ENCODE results near the gene TMEM63C. TPM values are rescaled to one million over a fixed set of nuclear protein-coding genes. Genes with fewer than 3 reads are reported as not detected.

Gene TMEM63C
- total RNA-seq, 1 experiment from 2014 or later, result 0.13 TPM

GRCh38 chr14:77245820-77246219 lies 64.2 kb downstream of the TMEM63C start:
- no peaks in the 10 kb centered on the region for H3K36me3 ChIP-seq (ENCODE audit: insufficient read depth, low read length, poor library complexity, severe bottlenecking)
- BruUV-seq (replicated peaks), result no TSS peak
- TF ChIP-seq EZH2 (IDR thresholded peaks at IDR 0.05; ENCODE audit: borderline replicate concordance, low read depth, low read length, poor library complexity, severe bottlenecking), result no peak
- TF ChIP-seq, protein P1, sequence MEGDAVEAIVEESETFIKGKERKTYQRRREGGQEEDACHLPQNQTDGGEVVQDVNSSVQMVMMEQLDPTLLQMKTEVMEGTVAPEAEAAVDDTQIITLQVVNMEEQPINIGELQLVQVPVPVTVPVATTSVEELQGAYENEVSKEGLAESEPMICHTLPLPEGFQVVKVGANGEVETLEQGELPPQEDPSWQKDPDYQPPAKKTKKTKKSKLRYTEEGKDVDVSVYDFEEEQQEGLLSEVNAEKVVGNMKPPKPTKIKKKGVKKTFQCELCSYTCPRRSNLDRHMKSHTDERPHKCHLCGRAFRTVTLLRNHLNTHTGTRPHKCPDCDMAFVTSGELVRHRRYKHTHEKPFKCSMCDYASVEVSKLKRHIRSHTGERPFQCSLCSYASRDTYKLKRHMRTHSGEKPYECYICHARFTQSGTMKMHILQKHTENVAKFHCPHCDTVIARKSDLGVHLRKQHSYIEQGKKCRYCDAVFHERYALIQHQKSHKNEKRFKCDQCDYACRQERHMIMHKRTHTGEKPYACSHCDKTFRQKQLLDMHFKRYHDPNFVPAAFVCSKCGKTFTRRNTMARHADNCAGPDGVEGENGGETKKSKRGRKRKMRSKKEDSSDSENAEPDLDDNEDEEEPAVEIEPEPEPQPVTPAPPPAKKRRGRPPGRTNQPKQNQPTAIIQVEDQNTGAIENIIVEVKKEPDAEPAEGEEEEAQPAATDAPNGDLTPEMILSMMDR (conservative IDR thresholded peaks at IDR 0.05; ENCODE audit: low read depth, low read length), result 0 out of 2 replicates have a peak, but pooled peaks have one; percentile 21
- intact Hi-C loops (cut with micrococcal nuclease; ENCODE audit: unreplicated experiment), result no loop called here
- no peak overlapping the region for H3K27ac ChIP-seq (ENCODE audit: low read depth, low read length, poor library complexity, severe bottlenecking)
- no peak overlapping the region for H3K4me3 ChIP-seq (ENCODE audit: low read depth, low read length, poor library complexity, severe bottlenecking)
- H3K4me1 ChIP-seq (ENCODE audit: insufficient read depth, low read length, poor library complexity, severe bottlenecking), result no peaks in the 10 kb centered on the region
- DNase-seq (ENCODE audit: low spot score), result no peak
- H3K9me3 ChIP-seq (ENCODE audit: low read depth, low read length, poor library complexity, severe bottlenecking), result no peaks in the 10 kb centered on the region
- POLR2A ChIA-PET (ENCODE audit: low non-redundant PET), result no interaction called here
- CTCF ChIA-PET, result no interaction called here
- H3K27me3 ChIP-seq (replicated peaks; ENCODE audit: insufficient read depth, low read depth, low read length, poor library complexity), result no peaks in the 10 kb centered on the region

GRCh38 chr14:77246784-77247183 lies 65.2 kb downstream of the TMEM63C start:
- ChIA-PET POLR2A (ENCODE audit: low non-redundant PET) (no interaction called here), CTCF (no interaction called here)
- Histone ChIP-seq H3K27me3 (replicated peaks; ENCODE audit: insufficient read depth, low read depth, low read length, poor library complexity) (no peaks in the 10 kb centered on the region), H3K9me3 (ENCODE audit: low read depth, low read length, poor library complexity, severe bottlenecking) (no peaks in the 10 kb centered on the region), H3K36me3 (ENCODE audit: insufficient read depth, low read length, poor library complexity, severe bottlenecking) (no peaks in the 10 kb centered on the region), H3K4me3 (ENCODE audit: low read depth, low read length, poor library complexity, severe bottlenecking) (no peak overlapping the region), H3K4me1 (ENCODE audit: insufficient read depth, low read length, poor library complexity, severe bottlenecking) (no peaks in the 10 kb centered on the region), H3K27ac (ENCODE audit: low read depth, low read length, poor library complexity, severe bottlenecking) (no peak overlapping the region)
- no peak for DNase-seq (ENCODE audit: low spot score)
- no peak for TF ChIP-seq EZH2 (IDR thresholded peaks at IDR 0.05; ENCODE audit: borderline replicate concordance, low read depth, low read length, poor library complexity, severe bottlenecking)
- TF ChIP-seq, protein P1 (conservative IDR thresholded peaks at IDR 0.05; ENCODE audit: low read depth, low read length), result no peak
- intact Hi-C loops (cut with micrococcal nuclease; ENCODE audit: unreplicated experiment), result no loop called here
- no TSS peak for BruUV-seq (replicated peaks)

DNA sequence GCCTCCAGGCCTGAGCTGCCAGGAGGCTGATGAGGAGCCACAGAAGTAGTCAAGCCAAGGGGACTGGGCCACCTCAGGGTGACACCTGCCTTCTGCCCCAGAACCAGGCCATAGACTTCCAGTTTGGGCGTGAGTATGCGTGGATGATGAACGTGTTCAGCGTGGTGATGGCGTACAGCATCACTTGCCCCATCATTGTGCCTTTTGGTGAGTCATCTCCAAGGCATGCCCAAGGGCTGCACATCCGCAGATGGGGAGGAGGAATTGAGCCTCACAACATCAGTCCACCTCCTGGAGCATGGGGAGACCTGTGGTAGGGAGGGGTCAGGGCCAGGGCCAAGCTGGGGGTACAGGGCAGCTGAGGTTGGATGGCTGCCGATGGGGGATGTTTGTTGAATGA lies 67.1 kb downstream of the TMEM63C start:
- intact Hi-C loops (cut with micrococcal nuclease; ENCODE audit: unreplicated experiment), result no loop called here
- Histone ChIP-seq H3K4me3 (ENCODE audit: low read depth, low read length, poor library complexity, severe bottlenecking) (no peak overlapping the region), H3K27me3 (replicated peaks; ENCODE audit: insufficient read depth, low read depth, low read length, poor library complexity) (no peaks in the 10 kb centered on the region), H3K36me3 (ENCODE audit: insufficient read depth, low read length, poor library complexity, severe bottlenecking) (no peaks in the 10 kb centered on the region), H3K4me1 (ENCODE audit: insufficient read depth, low read length, poor library complexity, severe bottlenecking) (no peaks in the 10 kb centered on the region), H3K27ac (ENCODE audit: low read depth, low read length, poor library complexity, severe bottlenecking) (no peak overlapping the region), H3K9me3 (ENCODE audit: low read depth, low read length, poor library complexity, severe bottlenecking) (no peaks in the 10 kb centered on the region)
- ChIA-PET CTCF (no interaction called here), POLR2A (ENCODE audit: low non-redundant PET) (no interaction called here)
- DNase-seq (ENCODE audit: low spot score), result no peak
- no TSS peak for BruUV-seq (replicated peaks)
- no peak for TF ChIP-seq EZH2 (IDR thresholded peaks at IDR 0.05; ENCODE audit: borderline replicate concordance, low read depth, low read length, poor library complexity, severe bottlenecking)
- TF ChIP-seq, protein P1 (conservative IDR thresholded peaks at IDR 0.05; ENCODE audit: low read depth, low read length), result no peak

Measured in A673 (cell line).